HG03108 (cell line): ENCODE results near the gene PLP2.
A peak's percentile ranks its signal among the peaks of the same experiment; 100 is the strongest.

Source experiments
- ATAC-seq: cut with Tn5 transposase; IDR thresholded peaks from one replicate; pipeline ENCODE4 v1.9.1; 2021; ENCODE audit warnings: moderate library complexity; ENCODE audit not compliant: unreplicated experiment

Gene PLP2

DNA sequence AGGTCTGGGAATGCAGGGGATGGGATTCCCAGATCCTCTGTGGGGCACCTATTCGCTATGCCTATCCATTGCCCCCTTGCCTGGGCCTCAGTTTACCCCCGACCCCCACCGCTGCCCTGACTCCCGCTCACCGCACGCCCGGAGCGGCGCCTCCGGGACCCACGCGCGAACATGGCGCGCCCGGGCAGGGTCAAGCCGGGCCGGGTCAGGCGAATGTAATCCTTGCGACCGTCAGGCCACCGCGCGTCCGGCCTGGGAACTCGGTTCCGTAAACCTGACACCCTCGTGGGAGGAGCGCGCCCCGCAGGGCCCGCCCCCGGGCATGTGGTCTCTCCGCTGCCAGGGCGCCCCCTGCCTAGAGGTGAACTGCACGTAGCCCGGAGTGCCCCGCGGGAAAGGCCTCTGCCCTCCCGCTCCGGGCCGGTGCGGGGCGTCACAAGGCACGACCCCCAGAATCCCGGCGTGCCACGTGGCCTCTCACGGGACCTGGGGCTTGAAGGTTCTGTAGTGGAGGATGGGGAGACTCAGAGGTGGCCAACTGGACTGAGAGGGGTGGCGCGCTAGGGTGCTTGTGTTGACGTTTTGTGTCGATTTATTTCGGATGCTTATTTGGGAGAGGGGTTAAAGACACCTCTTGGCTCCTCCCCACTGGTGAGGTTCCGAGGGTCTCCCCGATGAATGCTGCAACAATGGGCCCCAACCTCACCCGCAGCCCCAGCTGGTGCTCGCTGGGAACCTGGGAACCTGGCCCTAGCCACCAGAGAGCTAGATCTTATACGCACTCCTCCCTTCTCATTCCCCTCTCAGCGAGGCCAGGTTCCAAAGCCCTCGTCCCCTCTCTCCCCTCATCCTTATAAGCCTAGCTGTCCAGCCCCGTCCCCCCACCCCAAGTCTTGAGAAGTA lies 14.7 kb downstream of the PLP2 start, which contains the start of gene PRICKLE3:
TSS of gene PRICKLE3 (minus strand) at position 249 of the 903 bp plus-strand sequence. CDS start at position 173, 76 bp downstream.
- ATAC-seq, result peak; percentile 35

DNA sequence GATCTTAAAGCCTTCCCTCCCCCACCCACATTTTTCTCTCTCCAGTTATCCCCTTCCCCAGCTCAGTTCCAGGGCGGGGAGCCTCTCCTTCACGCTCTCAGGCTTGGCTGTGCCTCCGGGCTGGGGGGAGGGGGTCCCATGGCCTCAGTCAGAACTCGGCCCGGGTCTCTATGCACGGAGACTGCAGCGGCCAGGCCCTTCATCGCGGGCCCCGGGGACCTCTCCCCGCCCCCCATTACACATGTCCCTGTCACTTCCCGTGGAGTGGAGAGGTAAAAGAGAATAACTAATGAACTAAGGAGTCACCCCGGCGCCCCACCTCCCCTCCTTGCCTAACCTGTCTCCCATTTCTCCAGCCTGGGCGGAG lies 15.3 kb downstream of the PLP2 start:
- ATAC-seq, result no peak

DNA sequence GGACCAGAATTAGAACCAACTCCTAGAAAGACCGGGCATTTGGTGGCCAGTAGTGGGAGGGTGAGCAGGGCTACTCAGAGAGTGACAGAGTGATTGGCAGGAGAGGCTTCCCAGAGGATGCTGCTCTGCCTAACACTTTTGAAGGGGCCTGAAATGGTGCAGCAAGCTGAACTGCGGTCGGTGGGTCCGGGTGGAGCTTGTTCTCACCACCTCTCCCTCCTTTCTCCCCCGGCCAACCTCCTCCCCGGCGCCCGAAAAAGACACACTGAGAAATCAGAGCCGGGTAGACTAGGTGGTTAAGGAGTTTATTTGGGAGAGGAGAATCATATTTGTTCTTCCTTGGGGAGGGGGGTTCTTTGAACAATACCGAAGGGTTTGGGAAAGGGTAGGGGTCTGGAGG lies 15.8 kb downstream of the PLP2 start:
- ATAC-seq, result no peak

DNA sequence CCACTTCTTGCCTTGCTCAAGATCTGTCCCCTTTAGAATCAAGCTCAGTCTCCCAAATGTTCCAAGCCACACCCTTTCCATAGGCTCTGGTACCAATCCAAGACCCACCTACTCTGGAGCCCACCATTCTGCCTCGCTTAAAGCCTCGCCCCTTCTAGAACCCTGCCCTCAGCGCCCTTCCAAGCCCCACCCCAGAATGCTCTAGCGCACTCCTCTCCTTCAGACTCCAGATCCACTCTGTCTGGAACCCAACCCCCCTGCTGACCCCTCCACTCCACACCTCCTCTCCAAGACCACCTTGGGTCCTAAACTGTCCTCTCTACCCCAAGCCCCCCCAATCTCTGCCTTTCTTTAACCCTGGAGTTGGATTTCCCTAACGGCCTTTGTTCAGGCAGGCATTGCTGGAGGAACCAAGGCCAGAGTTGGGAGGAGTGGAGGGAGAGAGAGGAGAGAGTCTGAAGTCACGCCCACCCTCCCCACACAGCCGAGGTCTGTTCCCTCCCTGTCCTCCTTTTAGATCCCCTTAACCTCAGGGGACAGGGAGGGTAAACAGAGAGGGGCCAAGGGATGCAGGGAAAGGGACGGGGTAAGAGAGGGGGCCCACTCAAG lies 16.9 kb downstream of the PLP2 start:
- no peak for ATAC-seq

DNA sequence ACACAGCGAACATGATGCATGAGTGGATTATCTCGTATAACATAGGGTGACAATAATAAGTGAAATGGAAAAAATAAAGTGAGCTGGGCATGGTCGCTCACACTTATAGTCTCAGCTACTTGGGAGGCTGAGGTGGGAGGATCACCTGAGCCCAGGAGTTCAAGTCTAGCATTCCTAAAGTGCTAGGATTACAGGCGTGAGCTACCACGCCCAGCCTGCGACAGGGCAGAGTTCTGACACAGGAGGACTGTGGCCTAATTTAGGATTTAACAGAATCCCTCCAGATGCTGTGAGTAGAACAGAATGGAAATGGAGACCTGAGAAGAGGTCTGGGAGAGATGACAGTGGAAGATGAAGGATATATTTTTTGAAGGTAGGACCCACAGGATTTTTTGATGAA lies 17.9 kb downstream of the PLP2 start:
- no peak for ATAC-seq

DNA sequence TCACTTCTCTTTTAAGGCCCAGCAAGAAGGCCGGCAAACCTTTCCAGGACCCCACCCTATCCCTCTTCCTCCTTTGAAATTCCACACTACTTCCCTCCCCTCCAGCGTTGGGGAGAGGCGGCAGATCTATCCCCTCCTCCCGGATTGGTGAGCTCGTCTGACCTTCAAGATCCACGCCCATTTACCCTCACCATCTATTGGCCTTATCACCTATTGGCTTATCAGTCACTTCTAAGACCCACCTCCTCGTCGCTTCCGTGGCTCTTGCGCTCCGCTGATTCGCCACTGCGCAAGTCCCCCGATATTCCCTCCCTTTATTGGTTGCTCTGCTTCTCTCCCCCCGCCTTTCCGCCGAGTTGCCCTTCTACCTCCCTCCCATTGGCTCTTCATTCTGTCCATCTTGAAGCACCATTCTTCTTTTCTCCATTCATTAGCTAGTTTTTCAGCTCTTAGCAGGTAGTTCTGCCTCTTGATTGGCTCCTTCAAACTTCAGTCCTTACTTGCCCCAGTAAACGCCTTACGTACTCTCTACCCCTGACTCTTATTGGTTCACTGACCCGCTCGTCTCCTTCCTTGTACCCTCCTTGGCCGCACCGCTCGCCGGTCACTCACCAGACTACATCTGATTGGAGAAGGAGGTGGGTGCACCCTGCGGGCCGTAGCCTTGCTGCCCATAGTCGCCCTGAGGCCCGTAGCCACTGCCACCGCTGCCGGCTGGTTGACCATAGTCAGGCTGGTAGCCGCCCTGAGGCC lies 19.3 kb downstream of the PLP2 start:
- peak; percentile 84 for ATAC-seq

DNA sequence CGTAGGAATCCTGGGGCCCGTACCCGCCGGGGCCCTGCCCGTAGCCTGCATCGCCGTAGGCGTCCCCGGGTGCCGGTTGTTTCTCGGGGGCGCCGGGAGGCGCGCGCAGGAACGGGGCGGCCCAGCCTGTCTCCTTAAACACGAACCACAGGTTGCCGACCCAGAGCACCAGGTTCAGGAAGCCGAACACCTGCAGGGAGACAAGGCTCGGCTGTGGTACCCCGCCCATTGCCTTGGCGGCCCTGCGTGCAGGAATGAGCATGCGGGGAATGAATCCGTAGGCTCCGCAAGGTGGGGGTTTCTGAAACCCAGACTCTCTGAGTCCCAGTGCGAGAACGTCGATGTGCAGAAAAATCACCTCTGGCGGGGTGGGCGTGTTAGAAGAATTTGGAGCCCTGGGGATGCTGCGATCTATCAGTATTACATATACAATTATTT lies 19.9 kb downstream of the PLP2 start:
- peak; percentile 8 for ATAC-seq

DNA sequence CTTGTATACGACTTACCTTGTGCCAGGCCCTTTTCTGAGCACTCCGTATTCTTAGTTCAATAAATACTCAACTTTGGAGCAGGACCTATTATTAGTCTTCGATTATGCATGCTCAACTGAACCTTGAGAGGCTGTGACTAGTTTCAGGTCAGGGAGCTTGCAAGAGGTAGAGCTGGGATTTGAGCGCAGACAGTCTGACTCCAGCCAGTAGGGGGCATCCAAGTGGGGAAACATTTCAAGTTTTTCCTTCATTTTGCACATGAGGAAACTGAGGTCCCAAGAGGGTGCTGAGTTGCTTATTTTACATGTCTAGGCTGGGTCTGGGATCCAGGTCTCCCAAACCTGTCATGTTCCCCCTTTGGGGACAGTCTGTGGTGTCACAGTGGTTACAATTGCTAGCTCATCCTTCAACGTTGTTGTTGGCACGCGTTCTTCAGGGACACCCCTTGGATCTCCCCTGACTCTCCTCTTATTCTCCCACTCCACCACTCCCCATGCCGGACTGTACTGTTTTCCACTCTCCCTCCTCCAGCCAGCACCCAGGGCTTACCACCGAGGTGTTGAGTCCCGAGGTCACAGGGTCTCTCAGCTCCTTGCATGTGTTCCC lies 21.1 kb downstream of the PLP2 start:
- no peak for ATAC-seq

DNA sequence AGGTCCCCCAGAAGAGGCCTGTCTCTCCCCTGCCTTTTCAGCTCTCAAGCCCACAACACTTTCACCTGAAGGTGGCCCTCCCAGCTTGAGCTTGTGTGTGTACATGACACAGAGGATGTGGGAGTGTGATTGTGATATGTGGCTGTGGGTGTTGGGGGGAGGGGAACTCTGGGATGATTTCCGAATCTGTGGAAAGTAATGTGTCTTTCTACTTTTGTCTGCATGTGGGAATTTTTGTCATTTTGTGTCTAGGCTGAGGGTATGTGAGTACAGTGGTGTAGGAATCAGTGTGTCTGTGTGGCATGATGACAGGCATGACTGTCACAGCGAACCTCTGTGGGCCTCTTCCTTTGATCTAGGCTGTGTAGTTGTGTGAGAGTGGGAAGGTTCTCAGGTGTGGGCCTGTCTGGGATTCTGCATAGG lies 21.9 kb downstream of the PLP2 start:
- no peak for ATAC-seq

DNA sequence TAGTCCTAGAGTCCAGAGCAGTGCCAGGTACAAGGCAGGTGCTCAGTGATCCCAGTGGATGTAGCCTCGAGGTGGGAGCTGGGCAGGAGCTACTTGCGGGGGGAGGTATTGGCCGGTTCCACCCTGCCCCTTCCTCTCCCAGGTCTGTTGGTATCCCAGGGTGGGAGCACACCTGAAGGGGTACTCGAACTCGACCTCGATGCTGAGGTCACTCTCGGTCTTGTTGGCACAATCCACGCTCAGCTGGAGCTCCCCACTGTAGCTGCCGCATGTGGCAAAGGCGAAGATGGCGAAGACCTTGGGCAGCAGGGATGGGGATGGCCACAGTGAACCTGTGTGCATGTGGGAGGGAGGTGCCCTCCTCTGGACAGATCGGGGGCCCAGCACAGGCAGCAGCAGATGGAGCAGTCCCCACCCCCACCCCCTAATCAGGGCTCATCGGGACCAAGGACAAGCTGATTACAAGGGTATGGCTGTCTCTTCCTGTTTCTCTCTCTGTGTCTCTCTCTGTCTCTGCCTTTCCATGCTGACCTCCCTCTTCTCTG lies 25.9 kb downstream of the PLP2 start:
- ATAC-seq, result no peak

DNA sequence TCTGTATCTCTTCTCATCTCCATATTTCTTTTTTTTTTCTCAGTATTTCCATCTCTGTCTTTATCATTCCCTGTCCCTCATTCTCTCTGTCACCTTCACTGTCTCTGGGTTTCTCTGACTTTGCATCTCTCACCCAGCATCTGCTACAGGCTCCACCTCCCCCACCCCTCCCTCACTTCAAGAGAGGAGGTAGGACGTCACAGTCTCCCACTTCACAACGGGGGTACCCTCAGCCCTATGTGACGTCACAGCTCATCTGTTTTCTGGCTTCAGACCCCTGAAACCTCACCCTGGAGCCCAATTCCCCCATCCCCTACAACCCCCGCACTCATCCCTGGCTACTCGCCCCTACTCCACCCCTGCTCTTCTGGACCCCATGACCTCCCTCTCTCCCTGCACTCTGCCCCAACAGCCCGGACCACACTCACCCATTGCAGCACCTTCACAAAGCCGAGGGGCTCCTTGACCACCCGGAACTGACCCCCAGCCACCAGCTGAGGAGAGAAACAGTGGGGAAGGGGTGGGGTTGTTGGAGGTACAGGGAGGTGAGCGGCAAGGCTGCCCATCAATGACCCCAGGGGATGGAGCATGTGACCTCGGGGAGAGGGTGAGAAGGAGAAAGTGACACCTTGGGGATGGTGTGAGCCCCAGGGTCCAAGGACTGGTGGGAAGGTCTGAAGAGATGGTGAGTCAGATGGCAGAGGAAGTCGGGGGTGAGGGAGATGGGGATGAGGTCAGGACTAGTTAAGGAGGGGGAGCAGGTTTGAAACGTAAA lies 27.0 kb downstream of the PLP2 start:
- no peak for ATAC-seq

DNA sequence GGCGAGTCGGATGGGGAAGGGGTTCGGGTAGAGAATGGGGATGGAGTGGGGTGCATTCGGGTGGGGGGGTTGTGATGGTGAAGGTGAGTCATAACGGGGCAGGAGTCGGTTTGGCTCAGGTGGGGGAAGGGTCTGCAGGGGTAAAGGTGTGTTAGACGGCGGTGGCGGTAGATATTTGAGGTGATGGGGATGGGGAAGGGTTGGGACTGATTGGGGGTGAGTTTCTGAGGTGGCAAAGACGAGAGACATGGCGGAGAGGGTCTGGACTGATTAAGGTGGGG lies 27.6 kb downstream of the PLP2 start:
- no peak for ATAC-seq

DNA sequence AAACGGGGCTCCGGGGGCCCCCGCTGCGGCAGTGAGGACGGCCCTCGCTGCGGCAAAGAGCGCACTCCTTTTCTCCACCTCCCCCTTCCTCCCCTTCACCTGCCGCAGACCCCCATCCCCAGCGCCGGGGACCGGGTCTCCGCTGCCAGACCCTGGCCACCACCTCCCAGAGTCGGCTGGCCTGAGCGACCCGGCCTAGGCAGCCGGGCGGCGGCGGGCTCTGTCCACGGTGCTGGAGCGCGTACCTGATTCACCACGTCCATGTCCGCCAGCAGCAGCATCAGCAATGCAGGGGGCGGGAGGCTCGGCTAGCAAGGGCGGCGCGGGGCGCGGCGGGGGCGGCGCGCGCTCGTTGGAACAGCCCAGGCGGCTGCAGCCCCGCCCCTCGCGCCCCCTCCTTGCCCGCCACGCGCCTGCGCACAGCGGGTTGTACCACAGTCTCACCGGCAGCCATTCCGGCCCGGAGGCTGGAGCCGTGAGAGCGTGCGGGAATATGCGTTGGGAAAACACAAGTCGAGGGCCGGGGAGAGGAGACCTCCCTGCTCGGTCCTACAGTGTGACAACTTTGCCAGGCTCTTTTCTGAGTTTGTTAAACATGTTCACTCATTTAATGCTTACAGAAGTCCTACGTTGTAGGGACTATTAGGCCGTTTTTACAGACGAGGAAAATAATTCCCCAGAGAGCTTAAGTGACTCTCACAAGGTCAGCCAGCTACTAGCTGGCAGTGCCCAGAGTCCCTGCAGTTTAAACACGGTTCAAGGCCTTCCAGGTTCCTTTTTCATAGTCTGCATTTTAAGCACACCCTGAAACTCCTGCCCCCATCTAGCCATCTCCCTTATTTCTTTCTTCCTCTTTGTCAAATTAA lies 28.4 kb downstream of the PLP2 start, which contains the start of gene SYP:
TSS of gene SYP (minus strand) at position 288 of the 866 bp plus-strand sequence. CDS start at position 281, 7 bp downstream.
- peak; percentile 96 for ATAC-seq

DNA sequence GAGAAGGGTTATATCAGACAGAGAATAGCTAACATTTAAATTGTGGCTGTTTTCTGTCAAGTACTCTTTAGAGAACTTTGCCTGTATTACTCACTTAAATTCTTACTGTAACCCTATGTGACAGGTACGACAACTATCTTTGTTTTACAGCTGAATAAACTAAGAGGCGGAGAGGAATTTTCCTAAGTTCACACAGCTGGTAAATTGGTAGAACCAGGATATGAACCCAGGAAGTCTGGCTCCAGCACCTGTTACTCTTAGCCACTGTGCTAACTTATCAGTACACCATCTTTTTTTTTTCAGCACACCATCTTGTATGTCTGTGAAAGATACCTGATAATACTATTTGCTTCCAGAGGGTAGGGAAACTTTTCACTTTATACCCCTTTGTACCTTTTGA lies 30.3 kb downstream of the PLP2 start:
- ATAC-seq, result no peak

DNA sequence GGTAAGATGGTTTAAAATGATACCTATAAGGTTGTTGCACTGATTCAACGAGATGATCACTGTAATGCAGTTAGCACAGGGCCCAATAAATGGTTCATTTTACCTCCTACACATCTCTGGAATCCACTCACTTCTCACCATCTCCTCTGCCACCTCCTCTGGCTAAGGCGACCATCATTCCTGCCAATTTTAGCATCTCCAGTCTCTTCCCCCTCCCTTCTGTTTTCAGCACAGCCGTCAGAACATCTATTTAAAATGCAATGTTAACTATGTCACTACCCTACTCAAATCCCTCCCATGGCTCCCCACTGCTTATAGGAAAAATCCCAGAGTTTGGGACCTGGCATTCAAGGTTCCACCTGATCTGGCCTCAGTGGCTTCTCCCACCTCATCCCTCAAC lies 31.8 kb downstream of the PLP2 start:
- no peak for ATAC-seq

DNA sequence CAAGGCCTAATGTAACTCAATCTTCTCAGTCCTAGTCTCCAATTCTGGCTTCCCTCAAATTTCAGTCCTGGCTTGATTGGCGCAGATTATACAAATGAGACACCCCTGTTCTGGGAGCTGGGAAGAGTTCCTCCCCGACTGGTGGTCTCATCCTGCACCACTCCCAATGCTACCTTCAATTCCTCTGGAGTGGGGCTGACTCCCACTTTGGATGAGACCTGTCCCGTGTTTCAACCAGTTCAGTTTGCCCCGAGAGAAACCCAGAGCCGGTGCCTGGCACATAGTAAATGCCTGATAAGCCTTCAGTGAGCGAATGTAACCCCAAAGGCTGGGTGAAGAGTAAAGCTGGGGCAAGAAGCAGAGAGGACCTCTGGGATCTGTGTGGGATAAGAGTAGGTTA lies 32.3 kb downstream of the PLP2 start:
- no peak for ATAC-seq

DNA sequence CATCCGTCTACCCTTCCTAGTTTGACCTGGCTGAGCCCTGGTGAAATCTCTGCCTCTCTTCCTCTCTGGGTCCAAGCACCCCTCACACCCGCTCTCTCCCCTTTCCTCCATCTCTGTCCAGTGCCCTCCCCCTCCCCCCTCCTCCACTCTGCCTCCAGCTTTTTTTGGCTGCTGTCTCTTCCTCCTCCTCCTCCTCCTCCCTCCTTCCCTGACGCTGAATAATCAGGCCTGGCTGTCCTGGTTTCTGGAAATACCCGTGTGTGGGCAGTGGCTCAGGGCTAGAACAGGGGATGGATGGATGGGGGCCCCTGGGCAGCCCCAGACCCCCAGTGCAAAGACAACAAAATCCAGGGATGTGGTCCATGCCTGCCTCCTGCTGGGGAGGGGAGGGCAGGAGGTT lies 33.0 kb downstream of the PLP2 start:
- ATAC-seq, result no peak

DNA sequence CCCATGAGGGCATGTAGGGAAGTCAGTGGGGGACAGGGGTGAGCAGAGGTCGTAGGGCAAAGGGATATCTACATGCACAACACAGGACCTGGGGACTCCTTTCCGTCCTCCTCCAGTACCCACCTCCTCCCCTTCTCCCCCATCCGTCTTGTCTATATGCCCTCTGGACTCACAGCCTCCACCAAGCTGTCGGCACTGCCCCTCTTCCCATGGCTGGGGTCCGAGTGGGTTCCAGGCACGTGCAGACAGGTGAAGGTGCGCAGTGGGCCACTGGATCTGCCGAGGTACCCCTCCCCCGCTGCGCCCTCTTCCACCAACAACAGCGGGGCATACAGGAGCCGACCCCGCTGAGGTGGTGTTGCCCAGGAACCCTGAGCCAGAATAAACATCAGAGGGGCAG lies 33.7 kb downstream of the PLP2 start:
- no peak for ATAC-seq

DNA sequence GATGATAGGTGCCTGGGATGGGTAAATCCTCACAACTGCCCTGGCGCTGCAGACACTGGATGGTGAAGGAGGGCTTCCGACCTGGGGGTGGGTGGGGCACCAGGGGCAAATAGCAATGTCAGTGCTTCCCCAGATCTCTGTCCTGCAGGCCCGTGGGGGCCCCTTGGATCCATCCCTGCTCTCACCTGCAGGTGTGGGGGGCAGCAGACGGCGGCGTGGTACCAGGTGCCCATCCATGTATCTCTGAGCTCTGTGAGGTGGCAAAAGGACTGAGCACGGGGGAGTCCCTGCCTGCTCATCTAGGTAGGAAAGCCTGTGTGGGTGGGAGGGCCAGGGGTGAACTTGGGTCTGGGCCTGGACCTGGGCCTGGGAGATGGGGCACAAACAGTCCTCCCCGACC lies 34.8 kb downstream of the PLP2 start:
- no peak for ATAC-seq
